Stimulated activated CD4-positive, alpha-beta T cell treated with anti-CD3 and anti-CD28 coated beads, Interleukin-2, amount 100 ng/mL, for 4 hours (primary cell): Measurements from ENCODE around the gene UBLCP1.
A peak's percentile ranks its signal among the peaks of the same experiment; 100 is the strongest.

ENCODE experiments used
- DNase-seq: peaks from one replicate; pipeline ENCODE4 v3.0.0-alpha.2; 2020; ENCODE audit warnings: low read depth

Gene UBLCP1

GRCh38 chr5:159313197-159313596 lies 50.1 kb downstream of the UBLCP1 start:
- no peak for DNase-seq

DNA sequence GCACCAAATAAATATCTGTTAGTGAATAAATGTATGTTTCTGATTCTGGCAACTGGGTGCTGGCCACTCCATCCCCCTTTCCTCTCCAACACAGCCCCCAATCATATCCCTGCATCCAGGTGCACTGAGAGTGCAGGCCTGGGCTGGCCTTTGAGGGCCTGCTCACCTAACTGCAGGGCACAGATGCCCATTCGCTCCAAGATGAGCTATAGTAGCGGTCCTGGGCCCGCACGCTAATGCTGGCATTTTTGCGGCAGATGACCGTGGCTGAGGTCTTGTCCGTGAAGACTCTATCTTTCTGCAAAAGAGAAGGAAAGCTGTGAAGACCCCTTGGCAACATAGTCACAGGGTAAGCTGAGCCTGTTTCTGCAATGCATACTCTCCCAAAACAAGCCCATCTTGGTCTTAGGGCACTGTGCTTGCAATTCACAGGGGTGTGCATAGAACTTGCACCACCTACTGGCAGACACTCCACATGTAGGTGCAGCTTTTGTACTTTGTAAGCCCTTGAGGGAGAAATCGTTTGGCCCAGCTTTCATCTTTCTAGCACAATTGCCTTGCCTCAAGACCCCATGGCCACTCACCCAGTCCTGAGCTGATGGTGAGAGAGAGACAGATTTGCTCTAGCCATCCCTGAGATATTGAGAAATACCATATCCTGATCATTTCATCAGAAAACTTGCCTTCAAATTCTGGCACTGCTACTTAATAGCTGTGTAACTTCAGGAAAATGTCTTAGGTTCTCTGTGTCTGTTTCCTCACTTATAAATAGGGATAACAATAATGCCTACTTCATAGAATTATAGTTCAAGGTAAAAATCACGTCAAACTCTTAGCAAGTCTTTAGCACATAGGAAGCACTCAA lies 53.7 kb downstream of the UBLCP1 start:
- DNase-seq = peak; percentile 38

- no peak for DNase-seq
These were observed 54.8 kb downstream of the UBLCP1 start for GRCh38 chr5:159317849-159318248.

DNA sequence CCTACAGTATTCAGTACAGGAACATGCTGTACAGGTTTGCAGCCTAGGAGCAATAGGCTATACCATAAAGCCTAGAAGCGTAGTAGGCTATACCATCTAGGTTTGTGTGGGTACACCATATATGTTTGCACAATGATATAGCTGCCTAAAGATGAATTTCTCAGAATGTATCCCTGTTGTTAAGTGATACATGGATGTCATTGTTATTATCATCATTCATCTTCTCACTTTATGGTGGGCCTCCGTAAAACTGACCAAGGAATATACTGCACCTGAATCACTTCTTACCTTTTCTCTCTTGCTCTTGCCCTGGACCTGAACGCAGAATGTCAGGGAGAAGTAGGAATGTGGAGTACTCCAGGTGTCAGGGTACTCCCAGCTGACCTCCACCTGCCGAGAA lies 55.4 kb downstream of the UBLCP1 start:
- no peak for DNase-seq

DNA sequence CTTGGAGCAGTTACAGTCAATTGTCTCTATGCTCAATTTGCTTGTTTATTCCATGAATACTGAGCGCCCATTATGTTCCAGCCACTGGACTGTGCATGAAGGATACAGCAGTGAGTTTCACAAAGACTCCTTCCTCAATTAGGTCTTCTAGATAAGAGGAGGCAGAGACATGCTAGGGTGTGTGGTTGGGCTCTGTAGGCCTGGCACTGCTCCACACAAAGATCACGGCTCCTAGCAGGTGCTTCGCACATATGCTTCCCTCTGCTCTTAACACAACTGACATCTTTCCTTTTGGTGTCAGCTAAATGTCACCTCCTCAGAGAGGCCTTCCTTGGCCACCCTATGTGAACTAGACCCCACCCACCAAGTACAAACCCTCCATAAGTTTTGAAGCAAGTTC lies 56.3 kb downstream of the UBLCP1 start:
- no peak for DNase-seq

DNA sequence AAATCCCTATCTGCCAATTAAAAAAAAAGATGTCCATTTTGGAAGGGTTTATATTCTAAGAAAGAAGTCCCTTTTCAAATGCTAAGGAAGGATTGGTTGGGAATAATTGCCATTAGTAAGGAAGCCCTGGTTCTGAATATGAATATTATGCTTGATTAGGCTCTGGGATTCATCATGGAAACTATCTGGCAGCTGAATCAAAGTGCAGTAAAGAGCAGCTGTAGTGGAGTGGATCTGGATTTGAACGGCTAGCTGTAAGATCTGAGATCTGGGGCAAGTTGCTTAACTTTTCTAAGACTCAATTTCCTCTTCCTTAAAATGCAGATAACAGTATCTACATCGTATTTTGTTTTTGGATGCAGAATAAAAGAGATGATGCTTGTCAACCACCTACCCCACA lies 56.7 kb downstream of the UBLCP1 start:
- DNase-seq = no peak

GRCh38 chr5:159322180-159322579 lies 59.1 kb downstream of the UBLCP1 start:
- DNase-seq = no peak

- DNase-seq = no peak
These were observed 61.1 kb downstream of the UBLCP1 start for GRCh38 chr5:159324102-159324755.

GRCh38 chr5:159324986-159325385 lies 61.9 kb downstream of the UBLCP1 start:
- DNase-seq = no peak

DNA sequence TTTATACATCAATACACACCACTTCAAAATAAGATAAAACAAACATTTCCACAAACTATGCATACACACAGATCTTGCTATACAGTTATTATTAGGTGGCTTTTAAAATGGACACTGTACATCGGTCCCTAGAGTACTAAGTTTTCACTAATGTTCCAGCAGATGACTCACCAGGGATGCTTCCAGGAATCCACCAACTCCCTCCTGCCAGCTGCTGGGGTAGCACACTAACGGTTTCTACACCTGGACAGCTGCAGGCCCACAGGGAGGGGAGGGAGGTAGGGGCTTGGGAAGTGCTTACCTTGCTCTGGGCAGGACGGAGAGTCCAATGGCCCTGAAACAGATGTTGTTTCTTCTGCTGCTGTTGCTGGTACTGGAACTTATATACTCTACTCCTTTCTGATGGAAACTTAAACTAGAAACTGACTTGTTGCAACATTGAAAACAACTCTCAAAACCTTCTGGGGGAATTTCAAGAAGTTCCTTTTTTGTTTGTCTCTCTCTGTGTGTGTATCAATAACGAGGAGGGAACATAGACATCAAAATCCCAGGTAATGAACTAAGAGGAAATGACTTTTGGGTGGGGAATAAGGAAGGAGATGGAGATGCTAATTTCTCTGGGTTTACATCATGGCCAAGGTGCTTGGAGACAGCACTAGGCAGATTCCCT lies 67.2 kb downstream of the UBLCP1 start, which contains the start of gene IL12B:
TSS of gene IL12B (minus strand) at position 357 of the 670 bp plus-strand sequence. CDS start 3,705 bp downstream, outside the sequence.
- no peak for DNase-seq

DNA sequence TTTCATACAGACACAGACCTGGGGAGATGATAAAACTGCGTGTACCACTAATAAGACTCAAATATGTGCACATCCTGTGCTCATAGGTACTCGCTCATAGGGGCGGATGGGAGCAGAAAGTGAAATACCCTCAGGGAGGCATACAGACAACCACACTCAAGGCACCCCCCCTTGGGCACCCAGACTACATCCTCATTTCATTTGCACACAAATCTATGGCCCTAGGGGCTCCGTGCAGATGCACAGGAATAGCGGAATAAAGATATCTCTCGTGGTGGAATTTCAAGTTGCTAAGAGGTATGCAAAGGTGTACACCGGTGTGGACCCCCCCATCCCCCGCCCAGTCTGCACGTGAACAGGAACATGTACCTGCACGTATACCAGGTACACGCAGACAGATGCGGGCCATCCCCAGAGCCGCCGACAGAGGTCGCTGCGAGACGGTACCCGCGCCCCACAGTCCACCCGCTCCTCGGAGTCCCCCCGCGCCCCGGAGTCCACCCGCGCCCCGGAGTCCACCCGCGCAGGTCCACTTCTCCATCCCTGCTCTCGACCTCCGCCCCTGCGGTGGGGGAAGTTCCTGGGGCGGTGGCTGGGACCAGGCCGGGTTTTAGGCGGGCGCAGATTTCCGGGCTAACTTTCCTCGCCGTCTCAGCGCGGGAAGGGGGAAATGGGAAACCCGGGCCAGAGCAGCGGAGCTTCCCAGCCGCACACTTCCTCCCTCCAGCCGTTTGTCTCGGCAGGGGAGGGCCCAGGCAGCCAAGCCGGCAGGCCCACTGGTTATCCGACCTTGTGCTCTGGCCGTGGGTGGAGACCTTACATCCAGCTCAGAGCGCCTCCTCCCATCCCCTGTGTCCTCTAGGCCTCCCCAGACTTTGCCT lies 68.2 kb downstream of the UBLCP1 start:
- peak; percentile 61 for DNase-seq

DNA sequence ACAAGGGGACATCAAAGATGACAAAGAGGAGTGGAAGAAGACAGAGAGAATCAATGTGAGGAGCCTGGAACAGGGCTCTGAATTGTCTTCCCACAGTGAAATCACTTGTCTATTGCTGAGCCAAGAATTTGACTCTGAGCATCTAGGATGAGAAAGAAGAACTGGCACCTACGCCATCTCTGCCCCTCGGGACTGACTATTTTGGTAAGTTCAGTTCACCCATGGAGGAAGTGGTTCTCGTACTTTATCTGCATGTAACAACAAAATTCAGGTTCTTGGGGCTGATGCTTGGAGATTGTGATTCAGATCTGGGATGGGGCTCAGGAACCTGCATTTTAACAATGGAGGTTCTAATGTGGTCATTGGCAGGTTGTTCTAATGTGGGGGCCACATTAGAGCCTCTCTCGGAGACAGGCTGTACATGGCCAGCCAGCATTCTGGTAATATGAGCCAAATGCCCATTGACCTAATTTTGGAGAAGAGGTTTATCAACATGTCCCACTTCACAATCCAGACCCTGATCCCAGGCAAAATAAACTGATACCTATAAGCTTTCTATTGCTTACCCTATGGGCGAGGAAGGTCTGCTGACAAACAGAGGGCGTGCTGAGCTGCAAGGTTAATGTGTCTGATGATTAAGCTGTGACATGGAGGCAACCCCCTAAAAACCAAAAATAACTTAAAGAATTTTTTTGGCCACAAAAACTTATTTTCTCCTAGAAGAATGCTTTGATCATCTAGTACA lies 69.9 kb downstream of the UBLCP1 start:
- no peak for DNase-seq

DNA sequence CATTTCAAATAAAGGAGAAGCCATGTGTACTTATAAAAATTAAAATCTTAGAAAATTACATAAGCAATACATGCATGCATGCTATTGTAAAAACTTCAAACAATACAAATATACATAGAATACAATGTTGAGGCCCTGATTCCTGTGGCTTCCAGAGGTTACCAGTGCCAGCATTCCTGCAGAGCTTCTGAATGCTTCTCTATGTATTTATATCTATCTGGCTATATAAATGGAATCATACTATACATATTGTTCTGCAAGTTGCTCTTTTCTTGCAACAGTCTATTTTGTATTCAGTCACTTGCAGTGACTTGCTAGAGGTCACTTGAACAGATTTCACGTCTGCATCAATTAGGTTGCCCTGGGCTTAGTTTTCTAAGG lies 70.4 kb downstream of the UBLCP1 start:
- no peak for DNase-seq
